ENCODE results near the gene ENKD1. TPM values are rescaled to one million over a fixed set of nuclear protein-coding genes. Genes with fewer than 3 reads are reported as not detected.

ENKD1 gene
- polyA plus RNA-seq, 2 of the 4 experiments (the other 2 are of a cell fraction), result 4.0 to 12.2 TPM

DNA sequence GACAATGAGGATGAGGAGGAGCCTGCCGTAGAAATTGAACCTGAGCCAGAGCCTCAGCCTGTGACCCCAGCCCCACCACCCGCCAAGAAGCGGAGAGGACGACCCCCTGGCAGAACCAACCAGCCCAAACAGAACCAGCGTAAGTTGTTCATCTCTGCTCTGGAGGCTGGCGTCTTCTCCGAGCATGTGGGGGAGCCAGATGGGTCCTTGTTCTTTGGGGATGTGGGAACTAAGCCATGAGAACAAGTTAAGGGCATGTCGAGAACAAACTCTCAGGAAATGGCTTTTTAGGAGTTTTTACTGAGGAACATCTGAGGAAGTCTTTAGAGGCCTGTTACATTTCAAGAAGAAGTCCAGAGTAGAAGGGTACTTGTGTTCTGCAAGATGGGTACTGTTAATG is 29.8 kb downstream of the ENKD1 start:
- POLR2A ChIA-PET, result no interaction called here
- CTCF ChIA-PET, result interaction anchor here (1.5 to 17.9 kb wide), 2 partner anchors 114 to 116 kb away, joined by 5 to 205 read pairs; no protein-coding TSS in a partner anchor
- ATAC-seq, result no peak

GRCh38 chr16:67632415-67633172 is 34.0 kb downstream of the ENKD1 start:
- POLR2A ChIA-PET, result no interaction called here
- H3K9me3 ChIP-seq, result no peaks in the 10 kb centered on the region
- CTCF ChIA-PET, result interaction anchor here (0.6 to 6.3 kb wide), 7 partner anchors 11 to 306 kb away, joined by 3 to 41 read pairs (median 3); partner anchors contain the start of genes CARMIL2 and CTCF
- H3K27ac ChIP-seq, result no peak overlapping the region
- DNase-seq (ENCODE audit: low read depth in 1 of 2, low spot score in 1 of 2) (no peak), ATAC-seq (no peak), FAIRE-seq (no peak)
- WGBS (ENCODE audit: missing lambda C conversion rate), result 72% methylated on average over 7 of the region's 7 CpGs
- no peak overlapping the region for H3K4me3 ChIP-seq
- no peak for TF ChIP-seq ZC3H11A (IDR thresholded peaks at IDR 0.05)
- TF ChIP-seq, protein P1, sequence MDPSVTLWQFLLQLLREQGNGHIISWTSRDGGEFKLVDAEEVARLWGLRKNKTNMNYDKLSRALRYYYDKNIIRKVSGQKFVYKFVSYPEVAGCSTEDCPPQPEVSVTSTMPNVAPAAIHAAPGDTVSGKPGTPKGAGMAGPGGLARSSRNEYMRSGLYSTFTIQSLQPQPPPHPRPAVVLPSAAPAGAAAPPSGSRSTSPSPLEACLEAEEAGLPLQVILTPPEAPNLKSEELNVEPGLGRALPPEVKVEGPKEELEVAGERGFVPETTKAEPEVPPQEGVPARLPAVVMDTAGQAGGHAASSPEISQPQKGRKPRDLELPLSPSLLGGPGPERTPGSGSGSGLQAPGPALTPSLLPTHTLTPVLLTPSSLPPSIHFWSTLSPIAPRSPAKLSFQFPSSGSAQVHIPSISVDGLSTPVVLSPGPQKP (IDR thresholded peaks at IDR 0.05; ENCODE audit: low read depth, low read length), result no peak
- no peak for TF ChIP-seq CBX2 (IDR thresholded peaks at IDR 0.05; ENCODE audit: borderline replicate concordance, low read depth)
- no peak for TF ChIP-seq CHD4 (IDR thresholded peaks at IDR 0.05; ENCODE audit: borderline replicate concordance)
- H3K4me2 ChIP-seq, result no peak overlapping the region
- H3K4me1 ChIP-seq, result no peaks in the 10 kb centered on the region

More for the DNA sequence above, 29.8 kb downstream of the ENKD1 start:
- Histone ChIP-seq H3K9me3 (no peaks in the 10 kb centered on the region), H3K4me2 (no peak overlapping the region), H3K4me1 (no peaks in the 10 kb centered on the region), H3K27ac (no peak overlapping the region), H3K4me3 (no peak overlapping the region)
- TF ChIP-seq HOXB5 (CRISPR knock-in tag; IDR thresholded peaks at IDR 0.05) (no peak), SMC3 (IDR thresholded peaks at IDR 0.05) (no peak), BHLHE40 (IDR thresholded peaks at IDR 0.05; ENCODE audit: low read depth, low read length) (no peak), EP300 (IDR thresholded peaks at IDR 0.05) (no peak), HOXA7 (CRISPR knock-in tag; IDR thresholded peaks at IDR 0.05) (no peak), TP53 (CRISPR knock-in tag; IDR thresholded peaks at IDR 0.05) (no peak), CBX2 (IDR thresholded peaks at IDR 0.05; ENCODE audit: borderline replicate concordance, low read depth) (no peak), FOSB (CRISPR knock-in tag; IDR thresholded peaks at IDR 0.05) (no peak), MAZ (IDR thresholded peaks at IDR 0.05; ENCODE audit: borderline replicate concordance, low read depth, low read length) (no peak), EHF (CRISPR knock-in tag; IDR thresholded peaks at IDR 0.05) (no peak), POLR2A (IDR thresholded peaks at IDR 0.05; ENCODE audit: low read length) (no peak)
- TF ChIP-seq, protein P2, sequence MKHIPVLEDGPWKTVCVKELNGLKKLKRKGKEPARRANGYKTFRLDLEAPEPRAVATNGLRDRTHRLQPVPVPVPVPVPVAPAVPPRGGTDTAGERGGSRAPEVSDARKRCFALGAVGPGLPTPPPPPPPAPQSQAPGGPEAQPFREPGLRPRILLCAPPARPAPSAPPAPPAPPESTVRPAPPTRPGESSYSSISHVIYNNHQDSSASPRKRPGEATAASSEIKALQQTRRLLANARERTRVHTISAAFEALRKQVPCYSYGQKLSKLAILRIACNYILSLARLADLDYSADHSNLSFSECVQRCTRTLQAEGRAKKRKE (CRISPR knock-in tag; IDR thresholded peaks at IDR 0.05; ENCODE audit: low read depth), result no peak
- TF ChIP-seq, protein P3, sequence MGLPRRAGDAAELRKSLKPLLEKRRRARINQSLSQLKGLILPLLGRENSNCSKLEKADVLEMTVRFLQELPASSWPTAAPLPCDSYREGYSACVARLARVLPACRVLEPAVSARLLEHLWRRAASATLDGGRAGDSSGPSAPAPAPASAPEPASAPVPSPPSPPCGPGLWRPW (IDR thresholded peaks at IDR 0.05), result no peak
- TF ChIP-seq, protein P4, sequence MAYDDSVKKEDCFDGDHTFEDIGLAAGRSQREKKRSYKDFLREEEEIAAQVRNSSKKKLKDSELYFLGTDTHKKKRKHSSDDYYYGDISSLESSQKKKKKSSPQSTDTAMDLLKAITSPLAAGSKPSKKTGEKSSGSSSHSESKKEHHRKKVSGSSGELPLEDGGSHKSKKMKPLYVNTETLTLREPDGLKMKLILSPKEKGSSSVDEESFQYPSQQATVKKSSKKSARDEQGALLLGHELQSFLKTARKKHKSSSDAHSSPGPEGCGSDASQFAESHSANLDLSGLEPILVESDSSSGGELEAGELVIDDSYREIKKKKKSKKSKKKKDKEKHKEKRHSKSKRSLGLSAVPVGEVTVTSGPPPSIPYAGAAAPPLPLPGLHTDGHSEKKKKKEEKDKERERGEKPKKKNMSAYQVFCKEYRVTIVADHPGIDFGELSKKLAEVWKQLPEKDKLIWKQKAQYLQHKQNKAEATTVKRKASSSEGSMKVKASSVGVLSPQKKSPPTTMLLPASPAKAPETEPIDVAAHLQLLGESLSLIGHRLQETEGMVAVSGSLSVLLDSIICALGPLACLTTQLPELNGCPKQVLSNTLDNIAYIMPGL (CRISPR knock-in tag; IDR thresholded peaks at IDR 0.05; ENCODE audit: borderline replicate concordance), result no peak
- WGBS (ENCODE audit: missing lambda C conversion rate), result 77% methylated on average over 8 of the region's 8 CpGs
- no peak for FAIRE-seq
- DNase-seq (ENCODE audit: low read depth in 1 of 2, low spot score in 1 of 2), result no peak

DNA sequence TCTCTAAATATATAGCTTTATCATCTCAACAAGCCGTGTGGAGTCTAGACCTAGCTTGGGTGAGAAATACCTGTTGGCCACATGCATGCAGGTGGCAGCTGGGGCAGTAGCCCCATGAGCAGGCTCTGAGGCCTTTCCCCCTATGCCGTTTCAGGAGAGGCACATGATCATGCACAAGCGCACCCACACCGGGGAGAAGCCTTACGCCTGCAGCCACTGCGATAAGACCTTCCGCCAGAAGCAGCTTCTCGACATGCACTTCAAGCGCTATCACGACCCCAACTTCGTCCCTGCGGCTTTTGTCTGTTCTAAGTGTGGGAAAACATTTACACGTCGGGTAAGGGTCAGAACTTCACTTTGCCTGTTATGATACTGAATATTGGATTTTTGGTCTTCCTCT is 38.3 kb downstream of the ENKD1 start:
- WGBS (ENCODE audit: missing lambda C conversion rate), result 95% methylated on average over 14 of the region's 14 CpGs
- Histone ChIP-seq H3K4me2 (no peak overlapping the region), H3K4me1 (no peaks in the 10 kb centered on the region), H3K27ac (no peak overlapping the region), H3K9me3 (no peaks in the 10 kb centered on the region), H3K4me3 (no peak overlapping the region)
- DNase-seq (ENCODE audit: low read depth in 1 of 2, low spot score in 1 of 2) (no peak), ATAC-seq (no peak), FAIRE-seq (no peak)
- ChIA-PET CTCF (interaction anchor here (0.8 to 1.5 kb wide), 2 partner anchors 65 to 132 kb away, joined by 3 to 6 read pairs; no protein-coding TSS in a partner anchor), POLR2A (no interaction called here)
- TF ChIP-seq JUNB (IDR thresholded peaks at IDR 0.05) (no peak), JUN (IDR thresholded peaks at IDR 0.05) (no peak), RNF2 (IDR thresholded peaks at IDR 0.05; ENCODE audit: borderline replicate concordance, low read depth) (no peak), ZSCAN20 (CRISPR knock-in tag; IDR thresholded peaks at IDR 0.05) (no peak), BHLHE40 (IDR thresholded peaks at IDR 0.05; ENCODE audit: low read depth, low read length) (no peak), HDAC2 (IDR thresholded peaks at IDR 0.05) (no peak), HOXB5 (CRISPR knock-in tag; IDR thresholded peaks at IDR 0.05) (no peak), KDM1A (IDR thresholded peaks at IDR 0.05; ENCODE audit: low read depth) (no peak), HOXB13 (CRISPR knock-in tag; IDR thresholded peaks at IDR 0.05; ENCODE audit: low read depth) (no peak)
- TF ChIP-seq, protein P1 (IDR thresholded peaks at IDR 0.05; ENCODE audit: low read depth, low read length), result no peak
